ENCODE measurements around the gene WDR87. TPM values are rescaled to one million over a fixed set of nuclear protein-coding genes. Genes with fewer than 3 reads are reported as not detected.

The WDR87 gene
- total and polyA plus RNA-seq, 2 of the 4 experiments (the other 2 are of a cell fraction) = not detected

DNA sequence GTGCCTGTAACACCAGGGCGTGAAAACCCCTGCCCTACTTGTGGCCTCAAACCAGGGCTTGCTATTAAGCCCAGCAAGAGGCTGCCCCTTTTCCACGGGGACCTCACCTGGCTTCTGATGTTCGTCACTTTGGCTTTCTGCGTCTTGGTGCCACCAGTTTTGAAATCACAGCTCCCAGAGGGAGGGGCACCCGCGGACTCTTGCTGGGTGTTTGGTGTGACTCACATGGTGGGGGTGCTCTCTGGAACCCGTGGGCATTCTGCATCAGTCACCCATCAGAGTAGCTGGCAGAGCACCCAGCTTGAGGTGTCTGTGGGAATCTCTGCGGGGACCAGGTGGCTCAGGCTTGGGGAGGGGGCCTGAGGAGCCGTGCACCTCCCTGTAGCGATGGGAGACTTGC lies 19.9 kb upstream of the WDR87 start:
- WGBS, 2 experiments (ENCODE audit: extremely low coverage in 2 of 2, insufficient read length in 1 of 2) = 60% methylated on average over 1 of the region's 10 CpGs; no CpG with 5 or more reads in 1 of the 2 experiments
- H3K14ac ChIP-seq (replicated peaks; ENCODE audit: low read depth, low read length) = no peak overlapping the region
- H3K9me3 ChIP-seq (ENCODE audit: control insufficient read depth, insufficient read depth, low read length) = peaks cover 3% of the 10 kb centered on the region
- no peak overlapping the region for H3K4me3 ChIP-seq (ENCODE audit: insufficient read depth, low read depth, low read length)
- H3K4me1 ChIP-seq (ENCODE audit: control insufficient read depth, insufficient read depth, low read length) = no peaks in the 10 kb centered on the region
- H4K5ac ChIP-seq (ENCODE audit: low read depth, low read length) = no peak overlapping the region
- no peak overlapping the region for H2BK15ac ChIP-seq (ENCODE audit: low read depth, low read length)
- H4K91ac ChIP-seq (ENCODE audit: insufficient read depth, low read depth, low read length) = no peak overlapping the region
- no peak overlapping the region for H3K4ac ChIP-seq (ENCODE audit: low read depth, low read length)
- H2AFZ ChIP-seq (replicated peaks; ENCODE audit: low read length, poor library complexity) = no peak overlapping the region
- H4K20me1 ChIP-seq (ENCODE audit: insufficient read depth, low read length) = peaks cover 28% of the 10 kb centered on the region
- DNase-seq (no peak), ATAC-seq (ENCODE audit: low read depth) (no peak)
- H2AK5ac ChIP-seq (ENCODE audit: low read depth, low read length) = no peak overlapping the region
- peak overlapping the region; percentile 35; the same call in 1 of the 2 replicates for H3K23ac ChIP-seq (ENCODE audit: low read depth, low read length)
- H2BK120ac ChIP-seq (ENCODE audit: low read depth, low read length) = no peak overlapping the region
- dilution Hi-C loops (cut with HindIII; ENCODE audit: low sequenced_read_pairs, unreplicated experiment) (no loop called here), intact Hi-C loops (cut with micrococcal nuclease) (no loop called here), in situ Hi-C loops (cut with MboI; ENCODE audit: low sequenced_read_pairs) (no loop called here)
- no peak overlapping the region for H3K4me2 ChIP-seq (ENCODE audit: low read depth, low read length)
- BruUV-seq (replicated peaks) = no TSS peak
- H3K79me1 ChIP-seq (ENCODE audit: low read depth in 1 of 2, low read length in 2 of 2) = peaks cover 22 to 79% of the 10 kb centered on the region in 2 experiments
- H3K56ac ChIP-seq (ENCODE audit: extremely low read depth, insufficient read depth, low read length) = no peak overlapping the region
- H2BK20ac ChIP-seq (ENCODE audit: low read depth, low read length) = no peak overlapping the region
- H3K18ac ChIP-seq (ENCODE audit: low read depth, low read length) = no peak overlapping the region
- POLR2A ChIA-PET (ENCODE audit: unreplicated experiment) = no interaction called here
- peak overlapping the region; percentile 50 for H2AK9ac ChIP-seq (replicated peaks; ENCODE audit: low read depth, low read length, poor library complexity)
- no peak overlapping the region for H3K27ac ChIP-seq (ENCODE audit: insufficient read depth, low read length)
- CTCF ChIA-PET = interaction anchor here (0.6 kb wide), 1 partner anchor 93 kb away, joined by 3 read pairs; no protein-coding TSS in a partner anchor
- H3K36me3 ChIP-seq (ENCODE audit: control insufficient read depth, insufficient read depth, low read length) = peaks cover under 1% of the 10 kb centered on the region; the same call in 1 of the 2 replicates
- H3K9me1 ChIP-seq (ENCODE audit: insufficient read depth, low read length) = peaks cover 4% of the 10 kb centered on the region
- TF ChIP-seq, protein P1, sequence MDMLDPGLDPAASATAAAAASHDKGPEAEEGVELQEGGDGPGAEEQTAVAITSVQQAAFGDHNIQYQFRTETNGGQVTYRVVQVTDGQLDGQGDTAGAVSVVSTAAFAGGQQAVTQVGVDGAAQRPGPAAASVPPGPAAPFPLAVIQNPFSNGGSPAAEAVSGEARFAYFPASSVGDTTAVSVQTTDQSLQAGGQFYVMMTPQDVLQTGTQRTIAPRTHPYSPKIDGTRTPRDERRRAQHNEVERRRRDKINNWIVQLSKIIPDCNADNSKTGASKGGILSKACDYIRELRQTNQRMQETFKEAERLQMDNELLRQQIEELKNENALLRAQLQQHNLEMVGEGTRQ (IDR thresholded peaks at IDR 0.05; ENCODE audit: low read depth, low read length) = no peak
- TF ChIP-seq CEBPB (IDR thresholded peaks at IDR 0.05; ENCODE audit: low read depth, low read length) (no peak), RCOR1 (IDR thresholded peaks at IDR 0.05; ENCODE audit: insufficient replicate concordance, low read length) (no peak), SMC3 (IDR thresholded peaks at IDR 0.05; ENCODE audit: low read depth, low read length) (no peak), POLR2A (IDR thresholded peaks at IDR 0.05; ENCODE audit: low read depth, low read length) (no peak), RAD21 (IDR thresholded peaks at IDR 0.05; ENCODE audit: low read length) (no peak), BHLHE40 (IDR thresholded peaks at IDR 0.05; ENCODE audit: low read depth, low read length) (no peak), CHD1 (IDR thresholded peaks at IDR 0.05; ENCODE audit: low read depth, low read length) (no peak), RFX5 (IDR thresholded peaks at IDR 0.05; ENCODE audit: low read depth, low read length) (no peak), MAZ (IDR thresholded peaks at IDR 0.05; ENCODE audit: borderline replicate concordance, low read depth, low read length) (no peak), FOS (IDR thresholded peaks at IDR 0.05; ENCODE audit: low read depth, low read length) (no peak), MXI1 (IDR thresholded peaks at IDR 0.05; ENCODE audit: borderline replicate concordance, low read depth, low read length) (no peak), MAFK (IDR thresholded peaks at IDR 0.05; ENCODE audit: low read depth, low read length) (no peak)
- TF ChIP-seq, protein P2, sequence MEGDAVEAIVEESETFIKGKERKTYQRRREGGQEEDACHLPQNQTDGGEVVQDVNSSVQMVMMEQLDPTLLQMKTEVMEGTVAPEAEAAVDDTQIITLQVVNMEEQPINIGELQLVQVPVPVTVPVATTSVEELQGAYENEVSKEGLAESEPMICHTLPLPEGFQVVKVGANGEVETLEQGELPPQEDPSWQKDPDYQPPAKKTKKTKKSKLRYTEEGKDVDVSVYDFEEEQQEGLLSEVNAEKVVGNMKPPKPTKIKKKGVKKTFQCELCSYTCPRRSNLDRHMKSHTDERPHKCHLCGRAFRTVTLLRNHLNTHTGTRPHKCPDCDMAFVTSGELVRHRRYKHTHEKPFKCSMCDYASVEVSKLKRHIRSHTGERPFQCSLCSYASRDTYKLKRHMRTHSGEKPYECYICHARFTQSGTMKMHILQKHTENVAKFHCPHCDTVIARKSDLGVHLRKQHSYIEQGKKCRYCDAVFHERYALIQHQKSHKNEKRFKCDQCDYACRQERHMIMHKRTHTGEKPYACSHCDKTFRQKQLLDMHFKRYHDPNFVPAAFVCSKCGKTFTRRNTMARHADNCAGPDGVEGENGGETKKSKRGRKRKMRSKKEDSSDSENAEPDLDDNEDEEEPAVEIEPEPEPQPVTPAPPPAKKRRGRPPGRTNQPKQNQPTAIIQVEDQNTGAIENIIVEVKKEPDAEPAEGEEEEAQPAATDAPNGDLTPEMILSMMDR (conservative IDR thresholded peaks at IDR 0.05; ENCODE audit: low read depth, low read length) = no peak
- H2BK5ac ChIP-seq (ENCODE audit: low read depth, low read length, poor library complexity, severe bottlenecking) = no peak overlapping the region
- H4K8ac ChIP-seq (ENCODE audit: low read depth in 2 of 2, low read length in 2 of 2) = no peak overlapping the region
- H3K27me3 ChIP-seq (ENCODE audit: control insufficient read depth, insufficient read depth, low read length) = no peaks in the 10 kb centered on the region
- H3K9ac ChIP-seq (ENCODE audit: low read depth, low read length) = no peak overlapping the region

All from IMR-90 (cell line).